AML-193 (cell line): ENCODE data around the gene TMED7.

ENCODE experiments used
- DNase-seq, 2 experiments: peaks; one replicate each; lab custom pipeline; 2025; lab: John Stamatoyannopoulos, UW

Gene TMED7

GRCh38 chr5:115580941-115581340 is 44.9 kb downstream of the TMED7 start:
- no peak for DNase-seq

GRCh38 chr5:115579747-115580173 is 46.1 kb downstream of the TMED7 start:
- no peak for DNase-seq

- no peak for DNase-seq
Observed at GRCh38 chr5:115579216-115579615, 46.6 kb downstream of the TMED7 start.

GRCh38 chr5:115578657-115579056 is 47.2 kb downstream of the TMED7 start:
- no peak for DNase-seq

GRCh38 chr5:115577741-115578140 is 48.1 kb downstream of the TMED7 start:
- no peak for DNase-seq

- DNase-seq, result no peak
Observed at GRCh38 chr5:115577329-115577728, 48.5 kb downstream of the TMED7 start.

- no peak for DNase-seq
Observed at GRCh38 chr5:115575167-115576070, 50.4 kb downstream of the TMED7 start.

GRCh38 chr5:115573133-115573532 is 52.7 kb downstream of the TMED7 start:
- DNase-seq, result no peak

- no peak for DNase-seq
Observed at GRCh38 chr5:115571441-115571878, 54.4 kb downstream of the TMED7 start.

GRCh38 chr5:115568668-115569067 is 57.2 kb downstream of the TMED7 start:
- DNase-seq, result no peak

GRCh38 chr5:115565233-115565632 is 60.6 kb downstream of the TMED7 start:
- DNase-seq, result no peak
